Ovary (tissue), 3 donors: Measurements from ENCODE around the gene ZNG1A.
"Not testable (repeated sequence)": the region's sequence is repeated elsewhere in the genome, so short reads cannot be mapped to it uniquely, and the experiment has no call there.

Source experiments
- CTCF ChIP-seq, 3 donors: fragments of 450-650 bp in 2 of 3; fragments of 200-600 bp in 1 of 3; IDR thresholded peaks; one replicate each; pipeline versions ENCODE4 v1.5.1 to v1.8.0; 2016 to 2022; ENCODE audit warnings: antibody characterized with exemption in 3 of 3, mild to moderate bottlenecking in 1 of 3
- EP300 ChIP-seq: sonication (generic); formaldehyde crosslinking; IDR thresholded peaks from one replicate; pipeline ENCODE4 v1.6.1; 2017; ENCODE audit warnings: antibody characterized with exemption
- POLR2A ChIP-seq: fragments of 450-650 bp; IDR thresholded peaks from one replicate; pipeline ENCODE4 v1.6.1; 2017; ENCODE audit warnings: antibody characterized with exemption, mild to moderate bottlenecking, moderate library complexity
- donor health status: DM: no; HTN: no; CAD: no.

- not testable (repeated sequence) for TF ChIP-seq CTCF (IDR thresholded peaks at IDR 0.05); POLR2A; EP300
Measured at GRCh38 chr9:213901-214300, 35.0 kb upstream of the ZNG1A start.
